ENCODE results near the gene AREG.

AREG gene

GRCh38 chr4:74504212-74504611 lies 59.3 kb downstream of the AREG start:
- H3K9ac ChIP-seq (ENCODE audit: low read depth, low read length, poor library complexity), result no peak overlapping the region
- H2BK120ac ChIP-seq (ENCODE audit: low read depth, low read length), result no peak overlapping the region
- H4K91ac ChIP-seq (ENCODE audit: low read depth, low read length, poor library complexity), result no peak overlapping the region
- H2BK5ac ChIP-seq (ENCODE audit: low read length), result no peak overlapping the region
- H3K79me1 ChIP-seq (ENCODE audit: low read depth, low read length), result no peaks in the 10 kb centered on the region
- no peak for DNase-seq (ENCODE audit: low spot score)
- no peak overlapping the region for H3K14ac ChIP-seq (ENCODE audit: low read length)
- no peak overlapping the region for H2BK15ac ChIP-seq (ENCODE audit: low read length)
- no peaks in the 10 kb centered on the region for H3K27me3 ChIP-seq (ENCODE audit: control insufficient read depth in 3 of 3, insufficient read depth in 3 of 3, low read depth in 1 of 3, low read length in 3 of 3)
- no peak overlapping the region for H3K4me3 ChIP-seq (ENCODE audit: low read length in 2 of 2)
- no peak overlapping the region for H3K27ac ChIP-seq (replicated peaks; ENCODE audit: low read length)
- no peak overlapping the region for H4K8ac ChIP-seq (ENCODE audit: low read depth, low read length)
- H3K4ac ChIP-seq (ENCODE audit: low read length), result no peak overlapping the region
- no peak overlapping the region for H2AK5ac ChIP-seq (ENCODE audit: low read depth, low read length)
- no peaks in the 10 kb centered on the region for H3K36me3 ChIP-seq (replicated peaks in 1 of 2; ENCODE audit: control insufficient read depth in 2 of 2, insufficient read depth in 2 of 2, low read length in 2 of 2)
- no peak overlapping the region for H2BK12ac ChIP-seq (ENCODE audit: low read length)
- no peak overlapping the region for H3K23ac ChIP-seq (ENCODE audit: low read depth, low read length, poor library complexity)
- H3K9me3 ChIP-seq (replicated peaks in 1 of 2; ENCODE audit: control insufficient read depth in 2 of 2, insufficient read depth in 1 of 2, low read depth in 1 of 2, low read length in 2 of 2), result no peaks in the 10 kb centered on the region
- no peaks in the 10 kb centered on the region for H3K4me1 ChIP-seq (ENCODE audit: control insufficient read depth in 2 of 2, insufficient read depth in 1 of 2, low read depth in 1 of 2, low read length in 2 of 2)
- no peak overlapping the region for H3K18ac ChIP-seq (ENCODE audit: low read length)
- H3K4me2 ChIP-seq (ENCODE audit: insufficient read depth, low read length, poor library complexity, severe bottlenecking), result no peak overlapping the region
- no CpG with 5 or more reads among the region's 1 CpG for WGBS, 2 donors (ENCODE audit: extremely low coverage in 2 of 2, insufficient read length in 2 of 2, insufficient replicate concordance in 1 of 2)
- no peak overlapping the region for H2AFZ ChIP-seq (ENCODE audit: low read length)

Data from neuronal stem cell (in vitro differentiated cells).